Umbilical cord (tissue), 2 donors: Measurements from ENCODE around the gene AKR1C3. TPM values are rescaled to one million over a fixed set of nuclear protein-coding genes. Genes with fewer than 3 reads are reported as not detected.
"Not testable (repeated sequence)": the region's sequence is repeated elsewhere in the genome, so short reads cannot be mapped to it uniquely, and the experiment has no call there.

Experiments
- DNase-seq: peaks from one replicate; pipeline ENCODE4 v3.0.0-alpha.2; 2015; ENCODE audit warnings: low spot score
- total RNA-seq: library from RNA; depleted of rRNA; stranded (reverse); fragments of >200 nt; gene quantifications from one replicate; pipeline ENCODE4 v1.2.3, GENCODE V29; 2014; ENCODE audit warnings: low replicate concordance; ENCODE audit not compliant: insufficient read depth

AKR1C3 gene
- total RNA-seq, 1 donor from 2014 or later = 4.6 TPM

GRCh38 chr10:5088703-5089261 lies 5.4 kb upstream of the AKR1C3 start:
- no peak for DNase-seq

- DNase-seq = no peak
These were observed 4.3 kb upstream of the AKR1C3 start for GRCh38 chr10:5089865-5090264.

DNA sequence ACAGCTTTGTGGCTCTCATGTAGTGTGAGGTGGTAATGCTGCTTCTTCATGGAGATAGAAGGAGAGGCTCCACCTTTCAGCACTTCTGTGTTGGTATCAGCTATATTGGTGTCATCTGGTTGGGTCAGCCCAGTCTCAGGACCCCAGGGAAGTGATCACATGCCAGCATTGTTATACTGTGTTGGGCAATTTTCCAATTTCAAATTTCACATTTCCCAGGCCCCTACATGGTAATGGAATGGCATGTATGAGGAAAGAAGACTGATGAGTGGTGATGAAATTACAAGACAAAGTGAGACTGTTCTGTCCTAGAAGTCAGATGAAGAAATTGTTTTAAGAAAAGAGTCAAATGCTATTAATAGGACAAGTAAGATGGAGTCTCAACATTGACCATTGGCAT lies 3.7 kb upstream of the AKR1C3 start:
- no peak for DNase-seq

DNA sequence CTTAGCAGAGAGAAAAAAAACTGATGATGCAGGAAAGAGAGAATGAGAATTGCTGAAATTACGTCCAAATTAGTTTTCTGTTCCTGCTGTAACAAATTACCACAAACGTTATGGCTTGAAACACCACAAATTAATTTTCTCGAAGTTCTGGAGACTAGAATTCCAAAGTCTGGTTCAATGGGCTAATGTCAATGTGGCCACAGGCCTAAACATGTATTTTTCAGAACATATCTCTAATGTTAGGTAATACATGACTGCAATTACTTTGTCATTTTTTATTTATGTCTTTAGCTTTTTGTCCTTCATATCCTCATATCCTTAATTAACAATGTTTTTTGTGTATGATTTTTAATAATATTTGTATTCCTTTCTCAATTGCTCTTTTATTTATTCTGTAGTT lies 3.0 kb upstream of the AKR1C3 start:
- no peak for DNase-seq

DNA sequence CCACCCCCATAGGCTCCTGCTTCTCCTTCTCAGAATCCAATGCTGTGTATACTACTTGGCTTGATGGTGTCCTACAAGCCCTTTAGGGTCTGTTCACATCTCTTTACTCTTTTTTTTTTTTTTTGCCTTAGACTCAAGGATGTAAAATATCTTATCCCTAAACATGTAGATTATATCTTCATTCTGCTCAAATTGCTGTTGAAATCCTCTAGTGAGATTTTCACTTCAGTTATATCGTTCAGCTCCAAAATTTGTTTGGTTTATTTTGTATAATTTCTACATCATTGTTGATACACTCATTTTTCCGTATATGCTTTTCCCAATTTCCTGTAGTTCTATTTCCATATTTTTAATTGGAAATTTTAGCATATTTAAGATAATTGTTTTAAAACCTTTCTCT lies 1.8 kb upstream of the AKR1C3 start:
- no peak for DNase-seq

- DNase-seq = no peak
These were observed 1.1 kb upstream of the AKR1C3 start for GRCh38 chr10:5092848-5093790.

DNA sequence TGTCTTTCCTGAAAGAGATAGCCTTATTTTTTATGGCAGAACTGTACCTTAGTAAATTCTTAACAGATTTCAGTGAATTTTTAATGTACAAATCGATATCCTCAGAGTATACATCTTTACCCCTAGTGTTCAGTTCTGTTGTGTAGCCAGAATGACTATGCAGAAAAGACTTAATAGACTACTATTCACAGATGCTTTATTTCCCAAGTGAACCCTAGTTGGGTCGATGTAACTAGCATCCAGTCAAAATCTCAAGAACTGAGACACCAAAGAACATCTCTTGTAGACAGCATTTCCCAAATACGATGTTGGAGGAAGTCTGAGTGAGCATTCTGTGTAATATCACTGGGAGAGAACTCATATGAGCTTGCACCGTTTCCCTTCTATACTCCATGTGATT lies 1.5 kb downstream of the AKR1C3 start:
- no peak for DNase-seq

GRCh38 chr10:5096108-5096507 lies 1.9 kb downstream of the AKR1C3 start:
- DNase-seq = no peak

DNA sequence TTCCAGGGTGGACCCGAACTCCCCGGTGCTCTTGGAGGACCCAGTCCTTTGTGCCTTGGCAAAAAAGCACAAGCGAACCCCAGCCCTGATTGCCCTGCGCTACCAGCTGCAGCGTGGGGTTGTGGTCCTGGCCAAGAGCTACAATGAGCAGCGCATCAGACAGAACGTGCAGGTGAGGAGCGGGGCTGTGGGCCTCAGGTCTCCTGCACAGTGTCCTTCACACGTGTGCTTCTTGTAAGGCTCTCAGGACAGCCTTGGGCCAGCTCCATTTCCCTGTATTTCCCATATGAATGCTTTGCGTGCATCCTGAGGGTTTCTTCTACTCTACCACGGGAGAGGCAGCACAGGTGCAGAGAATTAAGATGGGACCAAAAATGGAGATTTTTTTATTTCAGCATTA lies 8.3 kb downstream of the AKR1C3 start:
- DNase-seq = not testable (repeated sequence)

GRCh38 chr10:5103481-5103880 lies 9.3 kb downstream of the AKR1C3 start:
- DNase-seq = no peak

DNA sequence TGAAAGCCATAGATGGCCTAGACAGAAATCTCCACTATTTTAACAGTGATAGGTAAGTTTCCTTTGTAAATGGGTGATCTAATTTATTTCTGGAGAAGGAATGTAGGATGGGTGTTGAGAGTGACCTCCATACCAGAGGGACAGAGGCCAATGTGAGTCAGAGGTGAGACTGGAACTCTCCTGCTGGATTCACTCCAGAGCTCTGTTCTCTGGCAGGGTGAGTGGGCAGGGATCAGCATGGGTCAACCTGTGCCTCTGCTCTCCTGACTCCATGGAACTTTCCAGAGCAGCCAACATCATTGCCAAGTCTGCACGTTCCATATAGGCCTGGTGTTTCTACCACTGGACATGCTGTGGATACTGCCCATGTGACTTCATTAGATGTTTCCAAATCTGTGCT lies 11.4 kb downstream of the AKR1C3 start:
- no peak for DNase-seq

GRCh38 chr10:5106553-5106952 lies 12.3 kb downstream of the AKR1C3 start:
- DNase-seq = no peak

DNA sequence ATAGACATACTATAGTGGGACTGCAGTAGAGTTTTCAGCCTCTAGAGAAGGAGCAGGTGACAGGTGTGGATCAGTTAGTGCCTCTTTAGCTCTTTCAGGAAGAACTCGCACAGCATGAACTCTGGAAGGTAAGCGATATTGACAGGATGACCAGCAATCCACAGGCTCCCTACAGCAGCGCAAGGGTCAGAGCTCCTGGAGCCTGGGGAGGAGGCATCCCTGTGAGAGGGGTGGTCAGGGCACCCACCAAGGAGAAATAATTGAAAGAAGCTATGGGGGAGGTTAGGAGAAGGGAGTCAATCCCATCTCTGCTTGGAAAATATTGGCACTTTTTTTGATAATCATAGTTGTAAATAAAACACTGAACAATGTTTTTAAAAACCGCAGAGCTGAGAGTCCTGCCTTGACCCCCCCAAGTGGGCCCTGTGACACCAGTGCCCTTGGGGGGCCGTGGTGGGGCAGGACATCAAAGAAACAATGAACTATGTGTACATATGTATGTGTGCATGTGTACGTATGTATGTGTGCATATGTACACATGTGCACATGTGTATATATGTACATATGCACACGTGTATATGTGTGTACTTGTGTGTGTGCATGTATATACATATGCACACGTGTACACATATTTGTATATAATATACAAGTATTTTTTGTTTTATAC lies 13.8 kb downstream of the AKR1C3 start:
- no peak for DNase-seq

DNA sequence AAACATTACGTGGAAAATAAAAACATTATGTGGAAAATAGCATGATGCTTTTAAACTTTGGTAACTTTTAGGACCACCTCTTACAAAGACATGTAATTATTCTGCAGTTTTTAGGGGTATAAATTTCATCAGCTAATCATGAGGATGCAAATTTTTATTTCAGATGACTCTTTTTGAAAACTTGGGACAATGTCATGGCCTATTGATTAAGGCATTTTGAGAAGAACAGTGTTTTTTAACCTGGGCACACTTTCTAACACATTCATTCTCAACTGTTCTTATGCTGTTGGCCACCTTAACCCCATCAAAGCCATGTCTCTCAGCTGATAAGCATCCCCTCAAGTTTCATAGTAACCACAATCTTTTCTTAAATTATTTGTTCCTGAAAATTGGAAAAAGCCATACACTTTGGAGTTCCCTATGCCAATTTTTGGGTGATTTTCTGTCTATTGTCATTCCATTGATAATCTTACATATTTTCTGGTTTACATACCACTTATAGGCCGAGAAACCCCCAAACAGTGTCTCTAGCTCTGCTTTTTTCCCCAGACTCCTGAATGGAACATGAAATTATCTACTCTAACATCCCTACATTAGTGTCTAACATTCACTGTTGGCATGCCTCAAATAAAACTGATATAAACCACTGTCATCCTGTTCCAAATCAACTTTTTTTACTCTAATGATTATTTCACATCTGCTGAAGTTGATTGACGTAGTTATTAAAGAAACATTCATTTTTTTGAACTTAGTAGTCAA lies 14.6 kb downstream of the AKR1C3 start:
- no peak for DNase-seq

DNA sequence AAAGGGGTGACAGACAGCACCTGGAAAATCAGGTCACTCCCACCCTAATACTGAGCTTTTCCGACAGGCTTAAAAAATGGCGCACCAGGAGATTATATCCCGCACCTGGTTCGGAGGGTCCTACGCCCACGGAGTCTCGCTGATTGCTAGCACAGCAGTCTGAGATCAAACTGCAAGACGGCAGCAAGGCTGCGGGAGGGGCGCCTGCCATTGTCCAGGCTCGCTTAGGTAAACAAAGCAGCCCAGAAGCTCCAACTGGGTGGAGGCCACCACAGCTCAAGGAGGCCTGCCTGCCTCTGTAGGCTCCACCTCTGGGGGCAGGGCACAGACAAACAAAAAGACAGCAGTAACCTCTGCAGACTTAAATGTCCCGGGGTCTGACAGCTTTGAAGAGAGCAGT lies 15.6 kb downstream of the AKR1C3 start:
- not testable (repeated sequence) for DNase-seq

GRCh38 chr10:5116621-5117020 lies 22.4 kb downstream of the AKR1C3 start:
- DNase-seq = no peak

GRCh38 chr10:5117026-5117425 lies 22.8 kb downstream of the AKR1C3 start:
- no peak for DNase-seq

- not testable (repeated sequence) for DNase-seq
These were observed 25.8 kb downstream of the AKR1C3 start for GRCh38 chr10:5119997-5120396.

DNA sequence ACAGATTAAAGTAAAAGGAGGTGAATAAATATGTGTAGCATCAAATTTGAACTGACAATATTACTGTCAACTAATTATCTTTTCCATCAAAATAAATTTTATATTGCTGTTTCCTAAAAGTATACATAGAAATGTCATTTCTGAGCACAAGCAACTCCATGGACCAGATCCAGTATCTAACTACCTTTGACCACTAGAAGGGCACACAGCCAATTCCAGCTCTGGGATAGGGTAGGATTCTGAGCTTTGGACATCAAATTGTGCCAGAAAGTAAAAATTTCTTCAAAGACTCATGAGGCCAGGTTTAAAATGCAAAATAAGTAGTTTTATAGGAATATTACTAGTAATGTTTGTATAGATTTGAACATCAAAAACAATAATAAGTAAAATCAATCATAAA lies 29.7 kb downstream of the AKR1C3 start:
- DNase-seq = no peak

GRCh38 chr10:5125315-5126044 lies 31.3 kb downstream of the AKR1C3 start:
- DNase-seq = no peak

DNA sequence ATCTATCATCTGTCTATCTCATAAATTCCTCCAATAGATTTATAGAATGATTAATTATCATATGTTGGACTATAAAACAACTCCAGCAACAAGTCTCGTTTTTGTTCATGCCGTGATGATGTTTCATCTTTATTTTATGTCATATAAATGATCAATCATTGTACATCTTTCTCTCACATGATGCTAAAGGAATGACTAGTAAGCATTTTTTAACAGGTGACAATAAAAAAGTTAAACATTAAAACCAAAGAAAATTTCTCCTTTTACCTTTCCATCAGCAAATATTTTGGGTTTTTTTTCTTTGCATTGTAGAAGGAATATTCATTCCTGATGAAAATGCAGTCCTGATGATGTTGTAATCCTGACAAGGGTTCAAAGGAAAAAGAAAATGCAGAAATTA lies 41.4 kb downstream of the AKR1C3 start:
- DNase-seq = no peak
